Activated T-cell treated with anti-CD3 and anti-CD28 coated beads, Interleukin-2, amount 50 U/mL, for 4 hours (primary cell): ENCODE results near the gene CUEDC2. TPM values are rescaled to one million over a fixed set of nuclear protein-coding genes. Genes with fewer than 3 reads are reported as not detected.
A peak's percentile ranks its signal among the peaks of the same experiment; 100 is the strongest.

ENCODE experiments used
- ATAC-seq, 2 donors: fragments of 200-7000 bp; cut with Tn5 transposase; one replicate each; pipeline ENCODE4 v1.10.0; 2021
- DNase-seq: peaks from one replicate; pipeline ENCODE4 v3.0.0-alpha.2; 2020
- H3K27me3 Mint-ChIP-seq: one replicate; pipeline ENCODE4 v1.8.0; 2021; ENCODE audit warnings: low read depth, mixed read lengths
- H3K36me3 Mint-ChIP-seq: one replicate; pipeline ENCODE4 v1.8.0; 2022; ENCODE audit warnings: mixed read lengths; ENCODE audit not compliant: insufficient read depth
- H3K4me1 Mint-ChIP-seq: one replicate; pipeline ENCODE4 v1.8.0; 2021; ENCODE audit warnings: low read depth, mixed read lengths
- H3K4me3 Mint-ChIP-seq: one replicate; pipeline ENCODE4 v1.8.0; 2021; ENCODE audit warnings: mild to moderate bottlenecking, moderate library complexity, mixed read lengths
- H3K9me3 Mint-ChIP-seq: one replicate; pipeline ENCODE4 v1.8.0; 2021; ENCODE audit warnings: mixed read lengths
- total RNA-seq, 3 donors: library from RNA; stranded (reverse); gene quantifications; one replicate each; pipeline ENCODE4 v1.2.1, GENCODE V29; 2021

CUEDC2 gene, protein sequence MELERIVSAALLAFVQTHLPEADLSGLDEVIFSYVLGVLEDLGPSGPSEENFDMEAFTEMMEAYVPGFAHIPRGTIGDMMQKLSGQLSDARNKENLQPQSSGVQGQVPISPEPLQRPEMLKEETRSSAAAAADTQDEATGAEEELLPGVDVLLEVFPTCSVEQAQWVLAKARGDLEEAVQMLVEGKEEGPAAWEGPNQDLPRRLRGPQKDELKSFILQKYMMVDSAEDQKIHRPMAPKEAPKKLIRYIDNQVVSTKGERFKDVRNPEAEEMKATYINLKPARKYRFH
- 10 to 100 TPM; 44.3 to 50.6 (median 45.3) TPM for total RNA-seq

GRCh38 chr10:102432162-102432950 lies at the start of gene CUEDC2:
CUEDC2 (minus strand) TSS chr10:102432574; CDS start chr10:102425188, 7,386 bp downstream.
- peaks cover 50% of the 10 kb centered on the region for H3K4me1 Mint-ChIP-seq
- peak; percentile 93 to 94 for ATAC-seq

DNA sequence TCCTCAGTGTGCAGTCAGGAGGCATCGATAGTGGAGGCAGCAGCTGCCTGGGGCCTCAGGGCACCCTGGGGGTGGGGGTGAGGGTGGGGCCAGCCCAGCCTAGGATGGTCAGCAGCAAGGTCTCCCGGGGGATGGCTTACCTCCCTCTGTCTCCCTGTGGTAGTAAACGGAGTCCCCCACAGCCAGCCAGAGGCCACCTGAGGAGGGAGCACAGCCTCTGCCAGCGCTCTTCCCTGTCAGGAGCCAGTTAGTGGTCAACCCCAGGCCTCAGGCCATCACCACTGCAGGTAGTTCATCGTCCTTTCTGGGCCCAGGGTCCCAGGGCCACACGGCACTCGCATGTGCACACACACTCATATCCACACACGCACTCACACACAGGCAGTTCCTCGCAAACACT lies 48.0 kb upstream of the CUEDC2 start:
- H3K9me3 Mint-ChIP-seq = no peaks in the 10 kb centered on the region
- peaks cover 19% of the 10 kb centered on the region for H3K36me3 Mint-ChIP-seq
- DNase-seq (no peak), ATAC-seq (no peak)
- H3K4me1 Mint-ChIP-seq = peaks cover 13% of the 10 kb centered on the region
- no peak overlapping the region for H3K4me3 Mint-ChIP-seq
- H3K27me3 Mint-ChIP-seq = no peaks in the 10 kb centered on the region

More at GRCh38 chr10:102432162-102432950, at the start of gene CUEDC2:
- Mint-ChIP-seq H3K36me3 (no peaks in the 10 kb centered on the region), H3K9me3 (no peaks in the 10 kb centered on the region), H3K27me3 (no peaks in the 10 kb centered on the region), H3K4me3 (peak within 1 kb of the TSS; percentile 92)
- peak; percentile 95 for DNase-seq

GRCh38 chr10:102479651-102480050 lies 47.3 kb upstream of the CUEDC2 start:
- peaks cover 16% of the 10 kb centered on the region for H3K4me1 Mint-ChIP-seq
- H3K9me3 Mint-ChIP-seq = no peaks in the 10 kb centered on the region
- DNase-seq (no peak), ATAC-seq (no peak)
- H3K36me3 Mint-ChIP-seq = peaks cover 19% of the 10 kb centered on the region
- no peak overlapping the region for H3K4me3 Mint-ChIP-seq
- no peaks in the 10 kb centered on the region for H3K27me3 Mint-ChIP-seq

DNA sequence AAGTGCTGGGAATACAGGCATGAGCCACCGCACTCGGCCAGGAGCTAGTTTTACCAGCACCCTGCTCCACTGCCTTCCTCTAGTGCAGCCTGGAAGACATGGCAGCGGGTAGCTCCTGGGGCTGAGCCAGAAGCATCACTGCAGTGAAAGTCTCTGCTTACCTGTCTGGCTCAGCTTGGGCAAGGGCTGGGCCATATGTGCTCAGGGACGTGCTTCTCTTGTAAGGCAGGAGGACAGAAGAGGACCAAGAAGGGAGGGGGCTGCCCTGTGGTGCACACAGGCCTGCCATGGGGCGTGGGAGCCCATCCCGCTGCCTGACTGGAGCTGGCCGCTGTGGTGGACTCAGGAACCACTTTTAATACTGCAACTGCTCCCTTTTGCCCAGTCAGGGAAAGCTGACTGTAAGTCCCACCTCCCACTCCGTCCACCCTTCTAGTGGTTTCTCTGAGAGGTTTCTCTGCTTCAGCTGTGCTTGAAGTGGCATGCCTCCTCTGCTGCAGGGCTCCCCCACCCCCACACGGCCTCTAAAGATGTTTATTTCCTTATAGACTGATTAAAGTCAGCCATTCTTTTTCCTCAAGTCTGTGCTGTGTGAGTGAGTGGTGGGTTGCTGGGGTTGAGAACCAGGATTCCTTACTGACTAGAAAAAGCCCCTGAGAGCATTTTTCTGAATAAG lies 44.2 kb upstream of the CUEDC2 start:
- DNase-seq (no peak), ATAC-seq (no peak)
- H3K9me3 Mint-ChIP-seq = no peaks in the 10 kb centered on the region
- peaks cover 8% of the 10 kb centered on the region for H3K36me3 Mint-ChIP-seq
- H3K27me3 Mint-ChIP-seq = no peaks in the 10 kb centered on the region
- H3K4me1 Mint-ChIP-seq = peaks cover 32% of the 10 kb centered on the region
- H3K4me3 Mint-ChIP-seq = no peak overlapping the region

DNA sequence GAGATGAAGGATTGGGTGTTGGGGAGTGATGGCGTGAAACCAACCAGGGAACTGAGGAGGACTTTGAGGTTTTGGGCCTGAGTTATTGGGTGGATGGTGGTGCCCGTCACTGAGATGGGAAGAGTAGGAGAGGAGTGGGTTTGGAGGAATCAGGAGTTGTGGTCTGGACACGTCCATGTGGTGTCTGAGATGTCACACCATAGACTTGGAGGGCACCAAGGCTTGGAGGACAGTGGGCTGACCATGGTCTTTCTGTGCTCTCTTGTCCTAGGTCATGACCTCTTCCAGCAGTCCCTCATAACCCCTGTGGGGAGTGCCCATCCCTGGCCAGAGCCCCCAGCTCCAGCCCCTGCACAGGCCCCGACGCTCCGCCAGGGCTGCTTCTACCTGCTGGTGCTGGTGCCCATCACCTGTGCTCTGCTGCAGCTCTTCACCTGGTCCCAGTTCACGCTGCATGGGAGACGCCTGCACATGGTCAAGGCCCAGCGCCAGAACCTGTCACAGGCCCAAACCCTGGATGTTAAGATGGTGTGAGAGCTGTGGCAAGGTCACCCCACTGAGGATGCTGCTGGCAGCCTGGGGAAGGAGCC lies 43.2 kb upstream of the CUEDC2 start:
- no peak overlapping the region for H3K4me3 Mint-ChIP-seq
- H3K27me3 Mint-ChIP-seq = no peaks in the 10 kb centered on the region
- DNase-seq (no peak), ATAC-seq (no peak)
- H3K4me1 Mint-ChIP-seq = peaks cover 32% of the 10 kb centered on the region
- H3K36me3 Mint-ChIP-seq = peaks cover 6% of the 10 kb centered on the region
- no peaks in the 10 kb centered on the region for H3K9me3 Mint-ChIP-seq

DNA sequence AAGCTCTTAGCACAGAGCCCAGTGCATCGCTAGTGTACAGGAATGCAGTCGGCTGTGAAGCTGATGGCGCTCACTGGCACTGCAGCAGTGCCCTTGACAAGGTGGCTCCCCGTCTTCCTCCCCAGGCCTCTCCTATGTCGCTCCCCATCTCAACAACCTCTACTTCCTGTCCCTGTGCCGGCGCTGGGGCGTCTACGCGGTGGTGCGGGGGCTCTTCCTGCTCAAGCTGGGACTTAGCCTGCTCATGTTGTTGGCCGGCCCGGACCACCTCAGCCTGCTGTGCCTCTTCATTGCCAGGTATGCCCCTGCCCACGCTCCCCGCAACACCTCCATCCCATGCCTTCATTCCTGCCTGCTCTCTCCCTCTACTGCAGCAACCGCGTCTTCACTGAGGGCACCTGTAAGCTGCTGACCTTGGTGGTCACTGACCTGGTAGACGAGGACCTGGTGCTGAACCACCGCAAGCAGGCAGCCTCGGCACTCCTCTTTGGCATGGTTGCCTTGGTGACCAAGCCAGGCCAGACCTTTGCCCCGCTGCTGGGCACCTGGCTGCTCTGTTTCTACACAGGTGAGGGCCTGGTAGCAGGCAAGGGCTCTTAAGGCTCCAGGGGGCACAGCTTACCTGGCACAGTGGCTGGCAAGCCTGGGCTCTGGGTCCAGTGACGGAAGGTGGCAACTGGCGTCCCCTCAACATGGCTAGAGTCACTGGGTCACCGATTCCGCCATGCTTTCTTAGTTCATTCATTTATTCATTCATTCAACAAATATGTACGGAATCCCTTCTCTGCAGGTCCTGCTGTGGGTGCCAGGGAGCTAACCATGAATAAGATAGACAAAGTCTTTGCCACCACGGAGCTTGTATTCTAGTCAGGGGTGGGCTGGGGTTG lies 41.3 kb upstream of the CUEDC2 start:
- H3K9me3 Mint-ChIP-seq = no peaks in the 10 kb centered on the region
- peaks cover 27% of the 10 kb centered on the region for H3K4me1 Mint-ChIP-seq
- ATAC-seq = peak; percentile 71 to 73
- no peaks in the 10 kb centered on the region for H3K27me3 Mint-ChIP-seq
- no peak overlapping the region for H3K4me3 Mint-ChIP-seq
- DNase-seq = peak; percentile 16
- peaks cover 7% of the 10 kb centered on the region for H3K36me3 Mint-ChIP-seq

DNA sequence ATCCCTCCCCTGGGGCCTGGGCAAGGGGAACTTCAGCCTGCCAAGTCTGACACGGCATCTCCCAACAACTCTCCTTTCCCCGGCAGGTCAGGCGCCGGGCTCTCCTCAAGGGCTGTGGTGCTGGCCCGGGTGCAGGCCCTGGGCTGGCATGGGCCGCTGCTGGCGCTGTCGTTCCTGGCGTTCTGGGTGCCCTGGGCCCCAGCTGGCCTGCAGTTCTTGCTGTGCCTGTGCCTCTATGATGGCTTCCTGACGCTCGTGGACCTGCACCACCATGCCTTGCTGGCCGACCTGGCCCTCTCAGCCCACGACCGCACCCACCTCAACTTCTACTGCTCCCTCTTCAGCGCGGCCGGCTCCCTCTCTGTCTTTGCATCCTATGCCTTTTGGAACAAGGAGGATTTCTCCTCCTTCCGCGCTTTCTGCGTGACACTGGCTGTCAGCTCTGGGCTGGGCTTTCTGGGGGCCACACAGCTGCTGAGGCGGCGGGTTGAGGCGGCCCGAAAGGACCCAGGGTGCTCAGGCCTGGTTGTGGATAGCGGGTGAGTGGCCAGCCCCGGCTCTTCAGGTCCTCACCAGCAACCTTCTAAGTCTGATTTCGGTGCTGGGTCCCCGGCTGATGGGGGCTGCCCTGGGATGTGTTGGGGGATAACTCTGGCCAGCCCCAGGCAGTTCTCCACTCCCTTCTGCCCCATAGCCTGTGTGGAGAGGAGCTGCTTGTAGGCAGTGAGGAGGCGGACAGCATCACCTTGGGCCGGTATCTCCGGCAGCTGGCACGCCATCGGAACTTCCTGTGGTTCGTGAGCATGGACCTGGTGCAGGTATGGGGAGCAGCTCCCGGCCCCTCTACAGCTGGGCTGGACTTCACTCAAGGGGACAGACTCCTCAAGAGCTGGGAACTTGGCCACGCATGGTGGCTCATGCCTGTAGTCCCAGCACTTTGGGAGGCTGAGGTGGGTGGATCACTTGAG lies 38.5 kb upstream of the CUEDC2 start:
- Mint-ChIP-seq H3K27me3 (no peaks in the 10 kb centered on the region), H3K4me1 (peaks cover 19% of the 10 kb centered on the region), H3K9me3 (no peaks in the 10 kb centered on the region), H3K4me3 (no peak overlapping the region), H3K36me3 (peaks cover 6% of the 10 kb centered on the region)
- DNase-seq (no peak), ATAC-seq (no peak)

- no peaks in the 10 kb centered on the region for H3K27me3 Mint-ChIP-seq
- peaks cover 4% of the 10 kb centered on the region for H3K36me3 Mint-ChIP-seq
- peaks cover 11% of the 10 kb centered on the region for H3K4me1 Mint-ChIP-seq
- no peak overlapping the region for H3K4me3 Mint-ChIP-seq
- DNase-seq = no peak
- no peaks in the 10 kb centered on the region for H3K9me3 Mint-ChIP-seq
- ATAC-seq = no peak
Measured at GRCh38 chr10:102468683-102469082, 36.3 kb upstream of the CUEDC2 start.

- H3K4me3 Mint-ChIP-seq = no peak overlapping the region
- H3K36me3 Mint-ChIP-seq = peaks cover 4% of the 10 kb centered on the region
- H3K27me3 Mint-ChIP-seq = no peaks in the 10 kb centered on the region
- ATAC-seq (no peak), DNase-seq (no peak)
- peaks cover 4% of the 10 kb centered on the region for H3K4me1 Mint-ChIP-seq
- no peaks in the 10 kb centered on the region for H3K9me3 Mint-ChIP-seq
Measured at GRCh38 chr10:102467971-102468438, 35.6 kb upstream of the CUEDC2 start.

GRCh38 chr10:102467318-102467717 lies 34.9 kb upstream of the CUEDC2 start:
- Mint-ChIP-seq H3K27me3 (no peaks in the 10 kb centered on the region), H3K4me1 (peaks cover 5% of the 10 kb centered on the region), H3K36me3 (peaks cover 4% of the 10 kb centered on the region), H3K9me3 (no peaks in the 10 kb centered on the region), H3K4me3 (no peak overlapping the region)
- no peak for ATAC-seq
- DNase-seq = no peak

- Mint-ChIP-seq H3K9me3 (no peaks in the 10 kb centered on the region), H3K4me1 (peaks cover 23% of the 10 kb centered on the region), H3K4me3 (no peak overlapping the region), H3K27me3 (no peaks in the 10 kb centered on the region), H3K36me3 (peaks cover 4% of the 10 kb centered on the region)
- DNase-seq (no peak), ATAC-seq (no peak)
Measured at GRCh38 chr10:102465466-102465865, 33.1 kb upstream of the CUEDC2 start.

GRCh38 chr10:102463983-102464382 lies 31.6 kb upstream of the CUEDC2 start:
- no peak for DNase-seq
- peaks cover 23% of the 10 kb centered on the region for H3K4me1 Mint-ChIP-seq
- no peak overlapping the region for H3K4me3 Mint-ChIP-seq
- ATAC-seq = no peak
- no peaks in the 10 kb centered on the region for H3K9me3 Mint-ChIP-seq
- peaks cover under 1% of the 10 kb centered on the region for H3K36me3 Mint-ChIP-seq
- no peaks in the 10 kb centered on the region for H3K27me3 Mint-ChIP-seq
